K562 (cell line): ENCODE data around the gene DCUN1D2.

Experiments
- ATF3 ChIP-seq, 2 experiments: fragments of 450-650 bp in 1 of 2; sonication (generic) in 1 of 2; formaldehyde crosslinking in 1 of 2; IDR thresholded peaks in 1 of 2; conservative IDR thresholded peaks in 1 of 2; 2 replicates each; pipeline versions ENCODE4 v1.6.1 to v1.8.1; 2016 to 2023; ENCODE audit warnings: mild to moderate bottlenecking in 2 of 2, moderate library complexity in 2 of 2, inconsistent platforms in 1 of 2, missing genetic modification reagents in 1 of 2
- CHD2 ChIP-seq: IDR thresholded peaks from 2 replicates; pipeline ENCODE4 v1.6.1; 2011; ENCODE audit warnings: low read depth, low read length
- CTCF ChIP-seq, 3 experiments: IDR thresholded peaks in 2 of 3; conservative IDR thresholded peaks in 1 of 3; 2 replicates each; pipeline ENCODE4 v1.5.1; 2011 to 2012; ENCODE audit warnings: low read length in 3 of 3, mild to moderate bottlenecking in 3 of 3, control low read depth in 2 of 3, improper control_type of control experiment in 1 of 3, inconsistent platforms in 1 of 3, low read depth in 1 of 3, mixed read lengths in 1 of 3, moderate library complexity in 1 of 3; ENCODE audit not compliant: insufficient read depth in 2 of 3
- CTCFL ChIP-seq: IDR thresholded peaks from 2 replicates; pipeline ENCODE4 v1.6.1; 2011; ENCODE audit warnings: borderline replicate concordance, low read depth, mild to moderate bottlenecking, moderate library complexity, low read length; ENCODE audit not compliant: insufficient read depth, poor library complexity, severe bottlenecking
- ELF4 ChIP-seq: fragments of 450-650 bp; formaldehyde crosslinking; IDR thresholded peaks from 2 replicates; pipeline ENCODE4 v1.4.0; 2022; ENCODE audit warnings: missing genetic modification characterization
- EZH2 ChIP-seq: IDR thresholded peaks from 2 replicates; pipeline ENCODE4 v1.6.1; 2012; ENCODE audit warnings: low read depth, mild to moderate bottlenecking, inconsistent platforms, low read length, borderline replicate concordance
- GTF2B ChIP-seq: IDR thresholded peaks from 2 replicates; pipeline ENCODE4 v1.6.1; 2011; ENCODE audit not compliant: insufficient read length; ENCODE audit errors: extremely low read depth
- HBP1 ChIP-seq: fragments of 450-650 bp; formaldehyde crosslinking; IDR thresholded peaks from 2 replicates; pipeline ENCODE4 v1.4.0; 2022; ENCODE audit warnings: missing genetic modification characterization
- HDAC2 ChIP-seq: fragments of 450-650 bp; IDR thresholded peaks from 2 replicates; pipeline ENCODE4 v1.6.1; 2016; ENCODE audit warnings: mild to moderate bottlenecking
- POLR2A ChIP-seq: fragments of 450-650 bp; conservative IDR thresholded peaks from 2 replicates; pipeline ENCODE4 v1.6.1; 2016
- RB1 ChIP-seq: fragments of 450-650 bp; IDR thresholded peaks from 2 replicates; pipeline ENCODE4 v1.6.1; 2017; ENCODE audit warnings: low read depth, mild to moderate bottlenecking
- RNF2 ChIP-seq: sonication (generic); IDR thresholded peaks from 2 replicates; pipeline ENCODE4 v1.6.1; 2016
- SETDB1 ChIP-seq: IDR thresholded peaks from one replicate; pipeline ENCODE4 v1.6.1; 2012; ENCODE audit warnings: low read length, control low read depth, inconsistent platforms
- ZNF740 ChIP-seq, 3 experiments: fragments of 200-800 bp in 1 of 3; sonication (Bioruptor generic) in 1 of 3; sonication (generic) in 1 of 3; formaldehyde crosslinking in 1 of 3; IDR thresholded peaks; 2 replicates each; pipeline versions ENCODE4 v1.6.1 to v1.8.0; 2016 to 2022; ENCODE audit warnings: mild to moderate bottlenecking in 2 of 3, missing compliant biosample characterization in 2 of 3, missing genetic modification characterization in 2 of 3, missing genetic modification reagents in 1 of 3

GRCh38 chr13:113468472-113469201 is 21.9 kb downstream of the DCUN1D2 start:
- TF ChIP-seq RNF2 (no peak), RB1 (no peak), ZNF740 (CRISPR knock-in tag; IDR thresholded peaks at IDR 0.05) (no peak), ZNF740 (tag; IDR thresholded peaks at IDR 0.05) (no peak), POLR2A (no peak), CTCFL (no peak), HBP1 (no peak), CHD2 (no peak), EZH2 (no peak), CTCF (IDR thresholded peaks at IDR 0.05 in 2 of 3, conservative IDR thresholded peaks at IDR 0.05 in 1 of 3; ENCODE audit: insufficient read depth in 2 of 3, low read depth in 1 of 3, low read length in 3 of 3) (no peak), ATF3 (IDR thresholded peaks at IDR 0.05) (no peak), ATF3 (CRISPR knock-in tag; conservative IDR thresholded peaks at IDR 0.05) (no peak), SETDB1 (no peak), ELF4 (CRISPR knock-in tag) (no peak), HDAC2 (no peak), GTF2B (no peak)
